GM23338 (cell line): Measurements from ENCODE around the gene SLIT1. TPM values are rescaled to one million over a fixed set of nuclear protein-coding genes. Genes with fewer than 3 reads are reported as not detected.
A peak's percentile ranks its signal among the peaks of the same experiment; 100 is the strongest.

Source experiments
- ATAC-seq: fragments of 200-7000 bp; cut with Tn5 transposase; 3 replicates; pipeline ENCODE4 v1.9.1; 2020
- DNase-seq: peaks from one replicate; pipeline ENCODE4 v3.0.0-alpha.2; 2015; ENCODE audit warnings: low spot score
- H2AFZ ChIP-seq: fragments of 200-600 bp; sonication (generic); 2 replicates; pipeline ENCODE4 v1.8.0; 2016; ENCODE audit warnings: antibody characterized with exemption, mild to moderate bottlenecking, moderate library complexity
- H3F3A ChIP-seq: fragments of 200-600 bp; sonication (generic); replicated peaks from 2 replicates; pipeline ENCODE4 v1.8.0; 2017; ENCODE audit warnings: antibody characterized with exemption, mixed run types, low read depth
- H3K27ac ChIP-seq: fragments of 200-600 bp; sonication (generic); 2 replicates; pipeline ENCODE4 v1.6.1; 2016; ENCODE audit warnings: low read depth
- H3K27me3 ChIP-seq: fragments of 200-600 bp; sonication (generic); 2 replicates; pipeline ENCODE4 v1.8.0; 2016; ENCODE audit warnings: mild to moderate bottlenecking, mixed run types, moderate library complexity; ENCODE audit not compliant: insufficient read depth
- H3K36me3 ChIP-seq: fragments of 200-600 bp; sonication (generic); 2 replicates; pipeline ENCODE4 v1.8.0; 2016; ENCODE audit warnings: mild to moderate bottlenecking; ENCODE audit not compliant: insufficient read depth
- H3K4me1 ChIP-seq: fragments of 200-600 bp; sonication (generic); 2 replicates; pipeline ENCODE4 v1.8.0; 2016; ENCODE audit warnings: mild to moderate bottlenecking, moderate library complexity; ENCODE audit not compliant: insufficient read depth
- H3K4me2 ChIP-seq: fragments of 200-600 bp; sonication (generic); 2 replicates; pipeline ENCODE4 v1.7.1; 2017; ENCODE audit warnings: mixed run types
- H3K4me3 ChIP-seq: fragments of 200-600 bp; sonication (generic); 2 replicates; pipeline ENCODE4 v1.6.1; 2016; ENCODE audit warnings: mixed run types
- H3K79me2 ChIP-seq: fragments of 200-600 bp; sonication (generic); replicated peaks from 2 replicates; pipeline ENCODE4 v1.8.0; 2017; ENCODE audit warnings: mild to moderate bottlenecking; ENCODE audit not compliant: insufficient read depth
- H3K9me2 ChIP-seq: fragments of 200-600 bp; sonication (generic); 2 replicates; pipeline ENCODE4 v1.8.0; 2017; ENCODE audit not compliant: insufficient read depth
- H4K20me1 ChIP-seq: fragments of 200-600 bp; sonication (generic); replicated peaks from 2 replicates; pipeline ENCODE4 v1.8.0; 2017; ENCODE audit warnings: mild to moderate bottlenecking; ENCODE audit not compliant: insufficient read depth
- H3K27ac Mint-ChIP-seq: 2 replicates; pipeline ENCODE4 v1.8.0; 2020; ENCODE audit warnings: inconsistent platforms, mild to moderate bottlenecking, moderate library complexity, mixed read lengths
- H3K27me3 Mint-ChIP-seq: 3 replicates; pipeline ENCODE4 v1.8.0; 2022; ENCODE audit warnings: low read depth, mild to moderate bottlenecking, moderate library complexity, mixed read lengths, inconsistent platforms; ENCODE audit not compliant: insufficient read depth, poor library complexity
- H3K36me3 Mint-ChIP-seq: 3 replicates; pipeline ENCODE4 v1.8.0; 2021; ENCODE audit warnings: low read depth, mild to moderate bottlenecking, inconsistent platforms, moderate library complexity, mixed read lengths
- H3K4me1 Mint-ChIP-seq: 3 replicates; pipeline ENCODE4 v1.8.0; 2020; ENCODE audit warnings: mild to moderate bottlenecking, inconsistent platforms, mixed read lengths
- H3K4me3 Mint-ChIP-seq: 3 replicates; pipeline ENCODE4 v1.8.0; 2021; ENCODE audit warnings: moderate library complexity, mild to moderate bottlenecking, inconsistent platforms, mixed read lengths
- H3K9me3 Mint-ChIP-seq: 3 replicates; pipeline ENCODE4 v1.8.0; 2020; ENCODE audit warnings: moderate library complexity, mild to moderate bottlenecking, inconsistent platforms, mixed read lengths
- CREB1 ChIP-seq: fragments of 250-450 bp; sonication (Bioruptor Pico); IDR thresholded peaks from 2 replicates; pipeline ENCODE4 v1.5.0; 2020; ENCODE audit warnings: low read depth, mild to moderate bottlenecking, moderate library complexity
- EZH2 ChIP-seq: fragments of 200-600 bp; sonication (generic); IDR thresholded peaks from one replicate; pipeline ENCODE4 v1.8.0; 2017; ENCODE audit warnings: antibody characterized with exemption, mild to moderate bottlenecking, low read depth; ENCODE audit not compliant: unreplicated experiment
- EZH2phosphoT487 ChIP-seq: fragments of 200-600 bp; sonication (generic); IDR thresholded peaks from one replicate; pipeline ENCODE4 v1.8.1; 2018; ENCODE audit warnings: antibody characterized with exemption; ENCODE audit not compliant: unreplicated experiment
- JUNB ChIP-seq: IDR thresholded peaks from one replicate; pipeline ENCODE4 v1.6.1; 2016; ENCODE audit warnings: antibody characterized with exemption; ENCODE audit not compliant: unreplicated experiment
- NANOG ChIP-seq: IDR thresholded peaks from 2 replicates; pipeline ENCODE4 v1.6.1; 2016; ENCODE audit warnings: antibody characterized with exemption, borderline replicate concordance
- POLR2AphosphoS5 ChIP-seq: IDR thresholded peaks from 2 replicates; pipeline ENCODE4 v1.6.1; 2016; ENCODE audit warnings: antibody characterized with exemption, low read depth
- STAT1 ChIP-seq: IDR thresholded peaks from one replicate; pipeline ENCODE4 v1.6.1; 2016; ENCODE audit warnings: antibody characterized with exemption; ENCODE audit not compliant: unreplicated experiment
- ZNF114 ChIP-seq: fragments of 250-450 bp; sonication (Bioruptor Pico); IDR thresholded peaks from 2 replicates; pipeline ENCODE4 v1.5.0; 2020; ENCODE audit warnings: mild to moderate bottlenecking, moderate library complexity
- ZNF331 ChIP-seq: fragments of 250-450 bp; sonication (Bioruptor Pico); IDR thresholded peaks from 2 replicates; pipeline ENCODE4 v1.5.0; 2020; ENCODE audit warnings: low read depth, mild to moderate bottlenecking, moderate library complexity
- polyA plus RNA-seq: library from polyadenylated mRNA; unstranded; fragments of >200 nt; fragmentation: Nextera tagmentation; extraction: Ambion mirVana; gene quantifications from 2 replicates; pipeline ENCODE4 v1.2.1, GENCODE V29; 2016
- total RNA-seq: library from RNA; depleted of rRNA; stranded (reverse); fragments of >200 nt; shearing (Covaris generic); gene quantifications from 2 replicates; pipeline ENCODE4 v1.2.3, GENCODE V29; 2014
- TF ChIP-seq, protein P1 (sequence below): IDR thresholded peaks from 2 replicates; pipeline ENCODE4 v1.6.1; 2016; ENCODE audit warnings: antibody characterized with exemption
- TF ChIP-seq, protein P2 (sequence below): fragments of 250-450 bp; sonication (Bioruptor Pico); IDR thresholded peaks from 2 replicates; pipeline ENCODE4 v1.5.0; 2020; ENCODE audit warnings: mild to moderate bottlenecking, moderate library complexity
- TF ChIP-seq, protein P3 (sequence below): IDR thresholded peaks from one replicate; pipeline ENCODE4 v1.6.1; 2018; ENCODE audit warnings: antibody characterized with exemption; ENCODE audit not compliant: unreplicated experiment
- TF ChIP-seq, protein P4 (sequence below), 2 experiments: fragments of 200-600 bp in 1 of 2; sonication (generic) in 1 of 2; conservative IDR thresholded peaks; 2 replicates each; pipeline versions ENCODE4 v1.5.1 to v1.6.1; 2016 to 2017; ENCODE audit warnings: antibody characterized with exemption in 2 of 2, low read depth in 2 of 2, mild to moderate bottlenecking in 2 of 2, moderate library complexity in 1 of 2

SLIT1 gene
- total and polyA plus RNA-seq, 2 experiments from 2014 or later = 0.76 to 1.7 TPM

DNA sequence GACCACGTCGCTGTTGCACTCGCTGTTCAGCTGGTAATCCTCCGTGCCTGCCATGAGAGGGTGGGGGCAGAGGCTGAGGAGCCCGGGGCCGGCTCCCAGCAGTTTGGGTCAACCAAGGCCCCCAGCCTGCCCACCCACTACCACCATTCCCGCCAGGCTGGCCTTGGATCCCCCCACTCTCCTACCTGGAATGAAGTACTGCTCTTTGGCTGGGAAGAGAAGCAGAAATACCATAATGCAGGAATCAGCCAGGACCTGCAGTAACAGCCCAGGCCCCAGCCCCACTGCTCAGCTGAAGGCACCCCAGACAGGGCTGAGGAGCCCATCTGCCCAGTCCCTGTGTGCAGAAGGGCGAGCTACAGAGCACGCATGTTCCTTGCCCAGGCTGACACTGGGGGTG is 138.0 kb downstream of the SLIT1 start:
- no peak for TF ChIP-seq ZNF114 (CRISPR knock-in tag)
- TF ChIP-seq, protein P1, sequence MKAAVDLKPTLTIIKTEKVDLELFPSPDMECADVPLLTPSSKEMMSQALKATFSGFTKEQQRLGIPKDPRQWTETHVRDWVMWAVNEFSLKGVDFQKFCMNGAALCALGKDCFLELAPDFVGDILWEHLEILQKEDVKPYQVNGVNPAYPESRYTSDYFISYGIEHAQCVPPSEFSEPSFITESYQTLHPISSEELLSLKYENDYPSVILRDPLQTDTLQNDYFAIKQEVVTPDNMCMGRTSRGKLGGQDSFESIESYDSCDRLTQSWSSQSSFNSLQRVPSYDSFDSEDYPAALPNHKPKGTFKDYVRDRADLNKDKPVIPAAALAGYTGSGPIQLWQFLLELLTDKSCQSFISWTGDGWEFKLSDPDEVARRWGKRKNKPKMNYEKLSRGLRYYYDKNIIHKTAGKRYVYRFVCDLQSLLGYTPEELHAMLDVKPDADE = no peak
- TF ChIP-seq, protein P2, sequence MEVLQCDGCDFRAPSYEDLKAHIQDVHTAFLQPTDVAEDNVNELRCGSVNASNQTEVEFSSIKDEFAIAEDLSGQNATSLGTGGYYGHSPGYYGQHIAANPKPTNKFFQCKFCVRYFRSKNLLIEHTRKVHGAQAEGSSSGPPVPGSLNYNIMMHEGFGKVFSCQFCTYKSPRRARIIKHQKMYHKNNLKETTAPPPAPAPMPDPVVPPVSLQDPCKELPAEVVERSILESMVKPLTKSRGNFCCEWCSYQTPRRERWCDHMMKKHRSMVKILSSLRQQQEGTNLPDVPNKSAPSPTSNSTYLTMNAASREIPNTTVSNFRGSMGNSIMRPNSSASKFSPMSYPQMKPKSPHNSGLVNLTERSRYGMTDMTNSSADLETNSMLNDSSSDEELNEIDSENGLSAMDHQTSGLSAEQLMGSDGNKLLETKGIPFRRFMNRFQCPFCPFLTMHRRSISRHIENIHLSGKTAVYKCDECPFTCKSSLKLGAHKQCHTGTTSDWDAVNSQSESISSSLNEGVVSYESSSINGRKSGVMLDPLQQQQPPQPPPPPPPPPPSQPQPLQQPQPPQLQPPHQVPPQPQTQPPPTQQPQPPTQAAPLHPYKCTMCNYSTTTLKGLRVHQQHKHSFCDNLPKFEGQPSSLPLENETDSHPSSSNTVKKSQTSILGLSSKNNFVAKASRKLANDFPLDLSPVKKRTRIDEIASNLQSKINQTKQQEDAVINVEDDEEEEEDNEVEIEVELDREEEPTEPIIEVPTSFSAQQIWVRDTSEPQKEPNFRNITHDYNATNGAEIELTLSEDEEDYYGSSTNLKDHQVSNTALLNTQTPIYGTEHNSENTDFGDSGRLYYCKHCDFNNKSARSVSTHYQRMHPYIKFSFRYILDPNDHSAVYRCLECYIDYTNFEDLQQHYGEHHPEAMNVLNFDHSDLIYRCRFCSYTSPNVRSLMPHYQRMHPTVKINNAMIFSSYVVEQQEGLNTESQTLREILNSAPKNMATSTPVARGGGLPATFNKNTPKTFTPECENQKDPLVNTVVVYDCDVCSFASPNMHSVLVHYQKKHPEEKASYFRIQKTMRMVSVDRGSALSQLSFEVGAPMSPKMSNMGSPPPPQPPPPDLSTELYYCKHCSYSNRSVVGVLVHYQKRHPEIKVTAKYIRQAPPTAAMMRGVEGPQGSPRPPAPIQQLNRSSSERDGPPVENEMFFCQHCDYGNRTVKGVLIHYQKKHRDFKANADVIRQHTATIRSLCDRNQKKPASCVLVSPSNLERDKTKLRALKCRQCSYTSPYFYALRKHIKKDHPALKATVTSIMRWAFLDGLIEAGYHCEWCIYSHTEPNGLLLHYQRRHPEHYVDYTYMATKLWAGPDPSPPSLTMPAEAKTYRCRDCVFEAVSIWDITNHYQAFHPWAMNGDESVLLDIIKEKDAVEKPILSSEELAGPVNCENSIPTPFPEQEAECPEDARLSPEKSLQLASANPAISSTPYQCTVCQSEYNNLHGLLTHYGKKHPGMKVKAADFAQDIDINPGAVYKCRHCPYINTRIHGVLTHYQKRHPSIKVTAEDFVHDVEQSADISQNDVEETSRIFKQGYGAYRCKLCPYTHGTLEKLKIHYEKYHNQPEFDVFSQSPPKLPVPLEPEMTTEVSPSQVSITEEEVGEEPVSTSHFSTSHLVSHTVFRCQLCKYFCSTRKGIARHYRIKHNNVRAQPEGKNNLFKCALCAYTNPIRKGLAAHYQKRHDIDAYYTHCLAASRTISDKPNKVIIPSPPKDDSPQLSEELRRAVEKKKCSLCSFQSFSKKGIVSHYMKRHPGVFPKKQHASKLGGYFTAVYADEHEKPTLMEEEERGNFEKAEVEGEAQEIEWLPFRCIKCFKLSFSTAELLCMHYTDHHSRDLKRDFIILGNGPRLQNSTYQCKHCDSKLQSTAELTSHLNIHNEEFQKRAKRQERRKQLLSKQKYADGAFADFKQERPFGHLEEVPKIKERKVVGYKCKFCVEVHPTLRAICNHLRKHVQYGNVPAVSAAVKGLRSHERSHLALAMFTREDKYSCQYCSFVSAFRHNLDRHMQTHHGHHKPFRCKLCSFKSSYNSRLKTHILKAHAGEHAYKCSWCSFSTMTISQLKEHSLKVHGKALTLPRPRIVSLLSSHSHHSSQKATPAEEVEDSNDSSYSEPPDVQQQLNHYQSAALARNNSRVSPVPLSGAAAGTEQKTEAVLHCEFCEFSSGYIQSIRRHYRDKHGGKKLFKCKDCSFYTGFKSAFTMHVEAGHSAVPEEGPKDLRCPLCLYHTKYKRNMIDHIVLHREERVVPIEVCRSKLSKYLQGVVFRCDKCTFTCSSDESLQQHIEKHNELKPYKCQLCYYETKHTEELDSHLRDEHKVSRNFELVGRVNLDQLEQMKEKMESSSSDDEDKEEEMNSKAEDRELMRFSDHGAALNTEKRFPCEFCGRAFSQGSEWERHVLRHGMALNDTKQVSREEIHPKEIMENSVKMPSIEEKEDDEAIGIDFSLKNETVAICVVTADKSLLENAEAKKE = no peak
- no peak for TF ChIP-seq EZH2phosphoT487
- TF ChIP-seq STAT1 = no peak
- TF ChIP-seq NANOG = no peak
- TF ChIP-seq EZH2 = no peak
- no peak for TF ChIP-seq POLR2AphosphoS5
- TF ChIP-seq, protein P3, sequence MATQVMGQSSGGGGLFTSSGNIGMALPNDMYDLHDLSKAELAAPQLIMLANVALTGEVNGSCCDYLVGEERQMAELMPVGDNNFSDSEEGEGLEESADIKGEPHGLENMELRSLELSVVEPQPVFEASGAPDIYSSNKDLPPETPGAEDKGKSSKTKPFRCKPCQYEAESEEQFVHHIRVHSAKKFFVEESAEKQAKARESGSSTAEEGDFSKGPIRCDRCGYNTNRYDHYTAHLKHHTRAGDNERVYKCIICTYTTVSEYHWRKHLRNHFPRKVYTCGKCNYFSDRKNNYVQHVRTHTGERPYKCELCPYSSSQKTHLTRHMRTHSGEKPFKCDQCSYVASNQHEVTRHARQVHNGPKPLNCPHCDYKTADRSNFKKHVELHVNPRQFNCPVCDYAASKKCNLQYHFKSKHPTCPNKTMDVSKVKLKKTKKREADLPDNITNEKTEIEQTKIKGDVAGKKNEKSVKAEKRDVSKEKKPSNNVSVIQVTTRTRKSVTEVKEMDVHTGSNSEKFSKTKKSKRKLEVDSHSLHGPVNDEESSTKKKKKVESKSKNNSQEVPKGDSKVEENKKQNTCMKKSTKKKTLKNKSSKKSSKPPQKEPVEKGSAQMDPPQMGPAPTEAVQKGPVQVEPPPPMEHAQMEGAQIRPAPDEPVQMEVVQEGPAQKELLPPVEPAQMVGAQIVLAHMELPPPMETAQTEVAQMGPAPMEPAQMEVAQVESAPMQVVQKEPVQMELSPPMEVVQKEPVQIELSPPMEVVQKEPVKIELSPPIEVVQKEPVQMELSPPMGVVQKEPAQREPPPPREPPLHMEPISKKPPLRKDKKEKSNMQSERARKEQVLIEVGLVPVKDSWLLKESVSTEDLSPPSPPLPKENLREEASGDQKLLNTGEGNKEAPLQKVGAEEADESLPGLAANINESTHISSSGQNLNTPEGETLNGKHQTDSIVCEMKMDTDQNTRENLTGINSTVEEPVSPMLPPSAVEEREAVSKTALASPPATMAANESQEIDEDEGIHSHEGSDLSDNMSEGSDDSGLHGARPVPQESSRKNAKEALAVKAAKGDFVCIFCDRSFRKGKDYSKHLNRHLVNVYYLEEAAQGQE = no peak
- TF ChIP-seq ZNF331 (CRISPR knock-in tag) = no peak
- TF ChIP-seq, protein P4, sequence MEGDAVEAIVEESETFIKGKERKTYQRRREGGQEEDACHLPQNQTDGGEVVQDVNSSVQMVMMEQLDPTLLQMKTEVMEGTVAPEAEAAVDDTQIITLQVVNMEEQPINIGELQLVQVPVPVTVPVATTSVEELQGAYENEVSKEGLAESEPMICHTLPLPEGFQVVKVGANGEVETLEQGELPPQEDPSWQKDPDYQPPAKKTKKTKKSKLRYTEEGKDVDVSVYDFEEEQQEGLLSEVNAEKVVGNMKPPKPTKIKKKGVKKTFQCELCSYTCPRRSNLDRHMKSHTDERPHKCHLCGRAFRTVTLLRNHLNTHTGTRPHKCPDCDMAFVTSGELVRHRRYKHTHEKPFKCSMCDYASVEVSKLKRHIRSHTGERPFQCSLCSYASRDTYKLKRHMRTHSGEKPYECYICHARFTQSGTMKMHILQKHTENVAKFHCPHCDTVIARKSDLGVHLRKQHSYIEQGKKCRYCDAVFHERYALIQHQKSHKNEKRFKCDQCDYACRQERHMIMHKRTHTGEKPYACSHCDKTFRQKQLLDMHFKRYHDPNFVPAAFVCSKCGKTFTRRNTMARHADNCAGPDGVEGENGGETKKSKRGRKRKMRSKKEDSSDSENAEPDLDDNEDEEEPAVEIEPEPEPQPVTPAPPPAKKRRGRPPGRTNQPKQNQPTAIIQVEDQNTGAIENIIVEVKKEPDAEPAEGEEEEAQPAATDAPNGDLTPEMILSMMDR (conservative IDR thresholded peaks at IDR 0.05; ENCODE audit: low read depth in 2 of 2) = no peak
- TF ChIP-seq JUNB = no peak
- TF ChIP-seq CREB1 = no peak
- Histone ChIP-seq H3K4me1 (no peaks in the 10 kb centered on the region), H3K9me2 (no peaks in the 10 kb centered on the region), H3K79me2 (no peaks in the 10 kb centered on the region), H3K27ac (no peak overlapping the region), H4K20me1 (no peaks in the 10 kb centered on the region), H3K36me3 (no peaks in the 10 kb centered on the region), H3K27me3 (no peaks in the 10 kb centered on the region), H3K4me3 (no peak overlapping the region), H3F3A (no peaks in the 10 kb centered on the region), H3K4me2 (no peak overlapping the region), H2AFZ (no peak overlapping the region)
- H3K9me3 Mint-ChIP-seq = no peaks in the 10 kb centered on the region
- ATAC-seq (peak; percentile 31), DNase-seq (no peak)
- no peak overlapping the region for H3K4me3 Mint-ChIP-seq
- peaks cover 23% of the 10 kb centered on the region for H3K4me1 Mint-ChIP-seq
- H3K36me3 Mint-ChIP-seq = no peaks in the 10 kb centered on the region
- H3K27ac Mint-ChIP-seq = no peak overlapping the region
- peaks cover 5% of the 10 kb centered on the region for H3K27me3 Mint-ChIP-seq
